Tongue (tissue), 2 donors: ENCODE results near the gene SYT1. TPM values are rescaled to one million over a fixed set of nuclear protein-coding genes. Genes with fewer than 3 reads are reported as not detected.

Experiments used
- DNase-seq: peaks from one replicate; pipeline ENCODE4 v3.0.0-alpha.2; 2015
- total RNA-seq: library from RNA; depleted of rRNA; stranded (reverse); fragments of >200 nt; gene quantifications from one replicate; pipeline ENCODE4 v1.2.3, GENCODE V29; 2014

SYT1 gene
- total RNA-seq, 1 donor from 2014 or later = 1.6 TPM

DNA sequence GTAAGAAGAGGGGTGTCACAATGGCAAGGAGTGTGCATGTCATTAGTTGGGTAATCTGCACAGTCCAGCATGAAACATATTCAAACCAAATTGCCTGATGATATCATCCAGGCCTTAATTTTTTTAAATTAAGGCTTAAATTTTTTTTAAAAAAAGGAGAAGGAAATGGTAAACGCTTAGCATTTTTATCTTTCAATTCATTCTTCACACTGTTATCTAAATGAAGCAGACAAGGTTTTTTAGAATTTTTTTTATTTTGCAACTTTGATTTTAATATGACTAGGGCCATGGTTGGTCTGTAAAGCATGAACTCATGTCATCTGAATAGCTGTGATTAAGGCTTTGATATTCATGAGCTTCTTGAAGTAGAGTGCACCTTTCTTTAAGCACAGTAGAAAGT lies 362.5 kb downstream of the SYT1 start:
- no peak for DNase-seq

DNA sequence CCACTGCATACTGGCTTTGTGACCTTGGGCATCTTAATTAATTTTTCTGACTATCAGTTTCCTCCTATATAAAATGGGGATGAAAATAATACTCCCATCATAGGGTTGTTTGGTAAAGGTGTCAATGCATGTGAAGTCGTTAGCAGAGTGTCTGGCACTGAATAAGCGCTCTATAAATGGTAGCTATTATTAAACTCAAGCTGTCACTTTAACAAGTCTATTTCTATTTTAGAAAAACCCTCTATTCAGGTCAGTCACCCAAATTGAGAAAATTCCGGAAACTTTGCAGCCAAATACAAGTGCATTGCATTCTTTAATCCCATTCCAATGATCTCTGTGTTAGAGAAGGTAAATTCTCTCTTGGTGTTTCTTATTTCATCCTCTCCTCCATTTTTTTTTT lies 363.1 kb downstream of the SYT1 start:
- no peak for DNase-seq

DNA sequence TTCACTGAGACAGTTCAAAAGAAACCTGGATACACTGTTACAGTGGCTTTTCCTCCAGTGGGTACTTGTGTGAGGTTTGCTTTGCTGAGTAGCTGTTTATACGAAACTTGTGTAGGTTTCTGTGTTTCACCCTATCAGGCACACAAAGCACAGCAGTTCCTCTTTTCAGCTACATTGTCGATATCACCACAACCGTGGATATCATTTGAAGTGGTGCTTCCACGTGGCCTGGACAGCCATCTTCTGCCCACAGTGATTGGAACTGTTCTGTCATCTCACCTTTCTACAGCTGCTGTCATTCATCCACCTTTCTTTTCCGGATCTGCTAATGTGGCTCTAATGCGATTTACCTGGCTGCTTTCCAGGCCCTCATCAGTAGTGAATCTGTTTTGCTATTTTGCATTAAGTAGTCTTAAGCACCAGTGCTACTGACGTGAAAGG lies 368.8 kb downstream of the SYT1 start:
- no peak for DNase-seq

DNA sequence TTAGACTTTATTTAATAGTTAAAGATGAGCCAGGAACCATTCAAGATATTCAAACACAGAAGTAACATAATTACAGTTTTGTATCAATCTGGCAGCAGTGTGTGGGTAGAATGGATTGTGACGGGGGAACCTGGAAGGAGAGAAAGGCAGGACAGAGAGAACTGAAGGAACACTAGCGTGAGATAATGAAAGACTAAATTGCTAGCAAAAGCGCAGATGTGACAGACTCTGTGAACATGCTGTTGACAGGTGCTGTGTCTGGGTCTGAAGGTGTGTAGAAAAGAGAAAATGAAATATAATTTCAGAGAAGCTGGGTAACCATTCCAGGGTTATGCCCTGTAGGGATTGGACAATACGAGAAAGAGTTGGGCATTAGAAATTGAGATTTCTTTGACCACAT lies 372.3 kb downstream of the SYT1 start:
- no peak for DNase-seq

DNA sequence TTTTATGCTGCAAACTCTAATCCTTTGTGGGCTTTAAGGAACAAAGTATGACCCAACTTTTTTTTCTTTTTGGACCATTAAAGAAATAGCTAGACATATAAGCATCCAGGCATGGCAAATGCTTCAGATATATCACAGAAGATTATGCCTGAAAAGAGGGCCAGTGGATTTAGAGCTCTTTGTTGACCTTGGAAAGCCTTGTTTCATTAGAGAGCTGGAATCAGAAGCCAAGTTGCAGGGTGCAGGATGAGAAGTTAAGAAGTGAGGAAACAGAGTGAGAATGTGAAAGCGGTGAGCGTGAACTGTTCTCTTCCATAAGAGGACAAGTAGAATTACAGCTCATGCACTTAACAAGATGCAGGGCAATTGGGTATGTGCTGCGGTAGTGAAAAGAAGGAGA lies 373.7 kb downstream of the SYT1 start:
- DNase-seq = no peak

DNA sequence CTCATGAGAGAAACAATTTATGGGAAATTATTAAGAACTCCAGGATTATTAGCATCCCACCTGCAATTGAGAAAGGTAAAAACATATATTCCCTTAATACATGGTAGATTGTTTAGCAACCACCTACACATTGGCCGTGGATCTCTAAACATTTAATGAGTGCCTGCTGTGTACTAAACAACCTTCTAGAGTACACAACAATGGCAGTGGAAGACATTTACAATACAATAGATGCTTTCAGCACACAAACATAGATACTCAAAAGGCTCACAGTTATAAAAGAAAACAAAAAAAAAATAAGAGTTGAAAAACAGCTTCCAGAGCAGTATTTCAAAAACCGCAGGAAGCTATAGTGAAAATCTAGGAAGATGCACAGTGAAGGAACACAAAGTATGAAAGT lies 382.9 kb downstream of the SYT1 start:
- DNase-seq = no peak

DNA sequence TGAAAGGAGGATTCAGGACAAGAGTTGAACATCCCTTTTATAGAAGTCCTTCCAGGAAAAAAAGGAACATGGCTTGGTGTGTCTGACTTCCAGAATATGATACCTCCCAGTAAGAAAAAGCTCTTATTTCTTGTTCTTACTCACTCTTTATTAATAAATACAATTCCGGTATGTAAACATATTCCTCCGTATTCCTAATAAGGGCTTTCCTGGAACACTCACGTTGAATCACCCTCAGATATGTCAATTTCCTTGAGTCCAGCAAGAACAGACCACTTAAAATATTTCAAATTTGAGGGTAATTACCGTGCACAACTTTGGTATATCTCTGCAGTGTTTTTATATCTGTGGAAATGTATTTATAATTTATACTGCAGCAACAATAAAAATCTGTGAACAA lies 385.6 kb downstream of the SYT1 start:
- no peak for DNase-seq

DNA sequence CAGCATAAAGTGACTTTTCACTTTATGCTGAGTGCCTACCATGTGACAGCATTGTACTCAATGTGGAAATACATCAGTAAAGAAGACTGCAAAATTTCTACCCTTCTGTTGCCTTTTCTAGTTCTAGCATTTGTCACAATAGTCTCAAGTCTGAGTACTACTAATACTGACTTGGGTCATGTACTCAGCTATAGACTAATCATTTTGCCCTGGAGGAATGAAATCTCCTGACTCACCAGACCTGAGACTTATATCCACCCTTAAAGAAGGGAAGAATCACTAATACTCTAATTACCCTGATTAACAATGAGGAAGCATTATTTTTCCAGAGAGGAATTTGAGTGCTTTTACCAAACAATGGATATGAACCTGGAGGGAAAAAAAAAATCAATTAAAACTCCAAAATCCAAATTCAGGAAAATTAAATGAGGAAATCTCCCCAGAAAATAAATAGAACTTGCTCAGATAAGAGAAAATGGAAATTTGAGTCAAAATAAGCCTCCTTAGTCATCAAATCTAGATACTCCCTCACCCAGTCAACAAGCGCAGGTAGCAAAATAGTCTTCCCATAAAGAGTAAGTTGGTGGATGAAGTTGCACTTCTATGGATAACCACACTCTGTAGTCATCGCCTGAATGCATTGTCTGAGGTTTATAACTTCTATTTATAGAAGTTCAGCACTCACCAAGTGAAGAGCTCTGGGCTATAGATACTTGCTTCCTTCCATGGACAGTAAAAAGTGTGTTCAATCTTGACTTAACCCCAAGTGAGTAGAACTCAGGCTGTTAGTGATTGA lies 386.6 kb downstream of the SYT1 start:
- no peak for DNase-seq

DNA sequence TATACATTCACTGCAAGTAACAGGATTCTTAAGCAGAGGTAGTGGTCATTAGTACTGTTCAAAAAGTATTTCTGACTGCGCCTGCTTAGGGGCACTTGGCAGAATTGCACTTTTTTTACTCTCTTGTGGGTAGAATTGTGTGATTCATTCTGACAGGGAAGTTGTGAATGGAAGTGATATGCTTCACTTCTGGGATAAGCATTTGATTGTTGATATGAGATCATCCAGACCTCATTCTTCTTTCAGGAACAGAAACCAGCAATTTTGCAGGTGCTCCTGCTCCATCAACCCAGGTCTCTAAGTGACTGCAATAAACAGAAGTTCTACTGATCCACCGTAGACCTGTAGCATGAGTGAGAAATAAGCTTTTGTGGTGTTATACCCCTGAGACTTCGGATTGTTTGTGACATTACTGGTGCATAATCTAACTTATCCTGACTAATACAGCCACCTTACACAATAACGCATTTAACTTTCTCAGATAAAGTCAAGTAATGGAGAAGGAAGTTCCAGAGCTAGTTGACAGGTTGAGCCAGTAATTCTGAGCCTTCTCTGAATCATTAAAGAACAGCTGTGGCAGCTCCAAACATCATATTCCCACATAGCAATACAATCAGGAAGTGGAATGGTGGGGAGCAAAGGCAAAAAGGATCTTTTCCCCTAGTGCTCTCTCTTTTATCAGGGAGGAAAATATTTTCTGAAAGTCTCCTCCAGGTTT lies 387.9 kb downstream of the SYT1 start:
- no peak for DNase-seq

DNA sequence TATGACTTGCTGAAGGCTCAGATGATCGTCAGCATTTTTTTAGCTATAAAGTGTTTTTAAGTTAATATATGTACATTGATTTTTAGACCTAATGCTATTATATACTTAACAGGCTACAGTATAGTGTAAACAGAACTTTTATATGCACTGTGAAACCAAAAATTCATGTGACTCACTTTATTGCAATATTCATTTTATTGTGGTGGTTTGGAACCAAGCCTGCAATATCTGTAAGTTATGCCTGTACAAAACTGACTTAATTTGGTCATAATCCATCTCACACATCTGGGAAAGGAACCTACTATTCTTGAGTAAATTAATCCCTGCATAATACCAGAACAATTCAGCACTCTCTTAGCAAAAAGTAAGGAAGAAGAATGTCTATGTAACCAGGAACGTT lies 390.7 kb downstream of the SYT1 start:
- DNase-seq = no peak

DNA sequence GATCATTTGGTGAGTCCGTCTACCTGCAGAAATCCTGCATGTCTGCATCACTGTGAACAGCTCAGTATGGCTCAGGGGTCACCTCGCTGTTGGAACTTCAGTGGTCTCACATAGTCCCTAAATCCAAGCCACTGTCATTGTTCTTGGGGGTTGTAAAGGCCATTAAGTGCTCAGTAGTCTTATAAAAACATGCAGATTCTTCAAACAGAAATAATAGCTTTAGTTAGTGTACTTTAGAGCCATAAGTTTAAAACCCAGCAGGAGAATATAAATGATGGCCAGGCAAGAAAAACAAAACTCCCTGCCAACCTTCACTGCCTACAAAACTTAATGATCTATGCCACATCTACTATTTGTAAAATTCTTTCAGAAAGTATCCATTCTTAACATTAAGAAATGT lies 396.3 kb downstream of the SYT1 start:
- DNase-seq = no peak

DNA sequence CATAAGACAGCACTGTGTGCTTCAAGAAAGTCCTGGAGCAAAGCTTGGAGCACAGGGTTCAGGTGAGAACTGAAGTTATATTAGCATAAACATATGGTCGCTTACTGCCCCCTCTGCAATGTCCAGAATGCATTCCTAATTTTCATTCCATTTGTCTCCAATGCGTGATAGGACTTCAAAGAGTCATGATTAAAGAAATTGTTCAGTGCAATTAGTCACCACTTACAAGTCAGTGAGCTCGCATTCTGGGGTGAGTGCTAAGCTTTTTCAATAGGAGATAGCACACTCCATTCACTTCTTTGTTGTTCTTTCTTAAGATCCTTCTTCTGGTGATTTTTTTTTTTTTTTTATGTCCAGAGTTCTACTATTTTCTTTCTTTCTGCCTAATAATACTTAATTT lies 398.4 kb downstream of the SYT1 start:
- DNase-seq = no peak

DNA sequence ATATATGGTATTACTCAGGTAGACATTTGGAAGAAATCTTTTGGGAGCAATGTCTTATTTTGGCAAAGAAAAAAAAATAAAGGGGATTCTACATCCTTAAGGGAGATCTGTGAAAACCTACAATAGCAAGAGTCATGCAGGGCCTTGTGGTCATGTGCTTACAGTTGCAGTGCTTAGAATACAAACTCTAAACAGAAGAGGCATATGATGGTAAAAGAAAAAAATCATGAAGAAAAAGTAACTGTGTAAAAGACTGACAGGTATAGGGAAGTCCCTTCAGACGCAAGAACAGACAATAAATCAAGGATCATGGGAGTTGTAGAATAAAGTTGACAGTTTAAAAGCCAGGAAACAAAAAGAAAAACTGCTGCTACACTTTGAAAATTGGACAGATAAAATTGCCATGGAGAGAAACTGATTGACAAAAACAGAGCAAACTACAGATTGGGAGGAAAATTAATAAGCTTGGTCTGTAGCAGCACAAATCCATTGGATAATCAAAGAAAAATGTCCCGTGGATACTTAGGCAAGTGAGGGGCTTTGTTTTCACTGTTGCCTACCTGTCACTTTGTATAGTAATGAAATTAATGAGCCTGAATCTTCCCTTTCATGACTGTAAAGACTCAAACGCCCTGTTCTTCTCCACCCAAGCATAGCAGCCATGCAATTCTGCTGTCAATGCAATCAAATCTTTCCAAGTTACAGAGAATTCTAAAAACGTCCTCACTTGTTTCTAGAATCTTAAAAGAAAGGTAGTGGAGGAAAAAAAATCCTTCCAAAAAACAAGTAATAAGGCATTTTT lies 402.0 kb downstream of the SYT1 start:
- no peak for DNase-seq

DNA sequence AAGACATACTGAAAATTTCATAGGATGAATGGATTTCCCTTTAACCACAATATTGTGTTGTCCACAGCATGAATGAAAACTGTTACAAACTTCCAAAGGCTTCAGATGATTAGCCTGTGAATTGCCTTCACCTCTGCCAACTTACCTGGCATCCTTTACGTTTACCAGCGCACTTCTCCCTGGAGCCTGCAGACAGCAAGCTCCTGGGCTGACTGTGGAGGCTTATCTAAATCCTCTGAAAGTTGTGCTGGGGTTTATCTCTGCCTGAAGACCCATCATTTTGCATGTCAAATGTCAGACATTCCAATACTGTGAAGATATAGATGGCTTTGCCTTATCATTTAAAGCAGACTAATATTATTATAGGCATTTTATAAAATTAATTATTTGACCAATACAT lies 403.0 kb downstream of the SYT1 start:
- DNase-seq = no peak

DNA sequence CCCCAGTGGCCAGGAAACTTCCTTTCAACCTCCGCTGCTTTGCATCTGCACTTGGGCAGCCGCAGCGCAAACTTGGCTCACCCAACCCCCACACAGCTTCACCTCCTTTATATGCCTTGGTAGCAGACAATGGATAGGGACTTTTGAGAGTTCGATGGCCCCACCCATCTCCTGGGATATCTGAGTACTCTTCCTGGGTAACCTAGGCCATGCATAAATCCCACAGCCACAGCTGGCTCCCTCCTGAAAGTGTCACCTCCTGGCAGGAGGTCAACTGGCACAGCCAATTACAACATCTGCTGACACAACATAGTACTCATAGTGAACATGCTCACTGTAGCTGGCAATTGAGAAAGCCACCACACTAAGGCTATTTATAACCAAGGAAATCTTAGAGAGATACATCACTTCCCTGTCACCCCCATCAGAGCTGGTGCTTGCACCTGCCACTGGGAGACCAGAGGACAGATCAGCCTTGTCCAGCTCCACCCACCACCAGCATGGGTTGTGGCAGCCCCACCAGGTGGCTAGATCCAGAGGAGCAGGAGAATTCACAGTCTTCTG lies 410.0 kb downstream of the SYT1 start:
- peak; percentile 59 for DNase-seq

DNA sequence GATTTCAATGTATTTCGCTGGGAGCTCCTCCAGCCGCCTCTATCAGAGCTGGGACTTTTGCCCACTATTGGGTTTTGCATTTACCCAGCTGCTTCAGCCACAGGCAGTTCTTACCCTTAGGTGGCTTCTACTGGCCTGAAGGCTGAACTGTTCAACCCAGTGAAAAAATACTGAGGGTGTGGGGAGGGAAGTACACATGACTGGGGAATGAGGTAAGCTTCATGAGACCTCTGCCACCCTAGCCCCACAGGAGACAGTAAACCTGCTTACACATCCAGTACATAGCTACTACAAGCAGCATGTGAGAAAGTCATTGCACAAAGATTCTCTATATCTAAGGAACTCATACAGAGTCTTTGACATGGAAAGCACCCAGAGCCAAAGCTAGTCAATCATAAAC lies 411.1 kb downstream of the SYT1 start:
- DNase-seq = no peak

DNA sequence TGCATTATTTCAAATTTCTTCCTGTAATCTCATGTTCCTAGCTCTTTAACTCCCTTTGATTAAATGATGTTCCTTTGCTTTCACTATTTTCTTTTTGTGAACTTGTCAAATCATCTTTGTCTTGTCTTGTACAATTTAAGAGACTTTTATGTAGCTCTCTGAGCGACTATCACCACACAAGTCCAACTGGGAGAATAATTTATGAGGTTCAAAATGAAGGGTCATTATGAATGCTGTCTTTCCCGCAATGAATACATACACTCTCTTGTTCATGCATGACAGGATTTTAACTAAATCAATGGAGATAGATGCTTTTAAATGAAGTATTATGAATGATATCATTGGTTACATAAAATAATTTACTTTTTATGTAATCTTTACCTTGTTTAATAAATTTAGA lies 418.8 kb downstream of the SYT1 start:
- no peak for DNase-seq

DNA sequence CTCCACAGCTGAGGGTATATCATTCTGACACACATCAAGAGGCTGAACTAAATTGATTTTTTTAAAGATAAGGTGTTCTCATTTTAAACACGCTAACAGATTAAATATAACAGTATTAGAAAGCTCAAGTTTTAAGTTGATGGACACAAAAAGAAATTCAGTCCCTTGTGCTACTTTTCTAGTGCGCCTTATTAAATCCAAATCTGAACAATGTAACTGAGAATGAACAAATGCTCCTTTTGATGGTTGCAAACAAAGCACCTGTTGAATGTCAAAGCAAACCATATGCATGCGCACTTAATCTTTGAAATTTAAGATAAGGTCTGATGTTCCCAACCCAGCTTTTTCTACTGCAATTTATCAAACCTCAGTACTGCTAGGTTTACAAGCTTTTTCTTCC lies 424.3 kb downstream of the SYT1 start:
- DNase-seq = no peak

DNA sequence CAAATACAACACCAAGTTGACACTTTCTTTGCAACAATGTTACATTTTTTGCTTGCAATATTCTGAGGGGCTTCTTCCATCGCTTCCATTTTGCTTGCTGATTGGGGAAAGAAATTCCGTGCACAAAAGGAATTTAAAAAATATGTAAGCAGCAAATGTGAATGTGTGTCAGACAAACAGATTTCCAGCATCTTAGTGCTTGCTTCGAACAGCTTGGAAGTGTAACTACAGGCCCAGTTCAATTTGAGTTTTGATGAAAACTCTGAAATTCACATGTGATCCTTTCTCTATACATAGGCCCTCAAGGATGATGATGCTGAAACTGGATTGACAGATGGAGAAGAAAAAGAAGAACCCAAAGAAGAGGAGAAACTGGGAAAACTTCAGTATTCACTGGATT lies 427.1 kb downstream of the SYT1 start:
- no peak for DNase-seq

DNA sequence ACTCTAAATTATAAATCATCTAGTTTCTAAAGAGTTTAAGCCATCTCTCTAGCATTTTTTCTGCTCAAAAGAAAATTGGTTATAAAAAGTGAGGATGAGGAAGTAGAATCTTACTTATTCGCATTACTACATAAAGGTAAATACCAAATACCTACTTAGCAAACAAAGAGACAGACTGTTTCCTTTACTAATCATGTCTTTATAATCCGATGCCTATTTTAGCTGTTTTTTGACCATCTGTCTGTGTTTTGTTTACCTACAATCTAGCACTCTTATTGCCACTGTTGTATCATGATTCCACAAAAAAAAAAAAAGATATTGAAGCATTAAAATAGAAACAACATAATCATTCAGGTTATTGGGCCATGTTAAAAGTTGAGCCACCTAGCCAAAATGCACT lies 430.0 kb downstream of the SYT1 start:
- DNase-seq = no peak

DNA sequence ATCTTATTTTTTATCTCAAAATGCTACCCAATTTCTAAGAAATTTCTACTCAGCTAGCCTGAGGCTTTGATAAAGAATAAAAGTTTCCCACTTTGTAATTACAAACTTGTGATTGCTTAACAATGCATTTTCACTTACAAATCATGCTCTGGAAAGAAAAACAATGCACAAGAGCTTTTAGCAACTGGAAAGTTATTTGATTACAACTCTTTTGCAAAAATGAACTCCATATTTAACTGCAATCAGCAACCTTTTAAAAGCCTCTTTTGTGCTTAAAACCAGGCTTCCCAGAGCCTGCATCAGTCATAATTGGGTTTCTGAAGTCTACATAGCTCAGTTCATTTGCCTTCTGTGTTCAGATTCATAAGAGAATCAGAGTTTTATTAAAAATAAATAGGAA lies 431.0 kb downstream of the SYT1 start:
- no peak for DNase-seq

DNA sequence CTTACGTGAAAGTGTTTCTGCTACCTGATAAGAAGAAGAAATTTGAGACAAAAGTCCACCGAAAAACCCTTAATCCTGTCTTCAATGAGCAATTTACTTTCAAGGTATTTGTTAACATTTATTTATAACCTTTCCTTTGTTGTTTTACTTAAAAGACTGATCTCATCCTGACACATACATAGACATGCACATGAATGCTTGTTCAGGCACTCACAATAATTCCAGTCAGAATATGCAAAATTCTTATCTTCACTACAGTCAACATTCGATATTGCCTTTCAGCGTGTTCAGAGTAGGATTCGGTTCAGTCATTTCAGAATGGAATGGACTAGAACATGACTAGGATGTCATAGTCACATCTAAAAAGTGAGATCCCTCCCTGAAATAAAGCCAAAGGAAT lies 431.6 kb downstream of the SYT1 start:
- no peak for DNase-seq

DNA sequence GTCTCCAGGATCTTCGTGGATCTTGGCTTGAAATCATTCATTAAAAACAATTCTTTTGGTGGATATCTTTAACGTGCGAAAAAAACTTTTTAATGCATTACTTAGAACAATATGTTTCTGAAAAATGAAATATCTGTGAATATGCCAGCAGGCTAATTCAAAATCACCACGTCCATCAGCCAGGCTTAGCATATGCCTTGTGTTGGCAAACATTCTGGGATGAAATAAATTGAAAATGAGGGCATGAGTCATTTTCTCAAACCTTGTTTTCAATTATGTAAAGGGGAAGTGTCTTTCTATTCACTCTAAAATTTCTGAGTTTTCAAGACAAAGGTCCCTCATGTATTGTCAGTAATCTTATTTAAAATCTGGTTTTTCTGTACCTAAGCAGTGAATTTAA lies 432.3 kb downstream of the SYT1 start:
- no peak for DNase-seq
